ENCODE results near the gene FDXR.

Gene FDXR

DNA sequence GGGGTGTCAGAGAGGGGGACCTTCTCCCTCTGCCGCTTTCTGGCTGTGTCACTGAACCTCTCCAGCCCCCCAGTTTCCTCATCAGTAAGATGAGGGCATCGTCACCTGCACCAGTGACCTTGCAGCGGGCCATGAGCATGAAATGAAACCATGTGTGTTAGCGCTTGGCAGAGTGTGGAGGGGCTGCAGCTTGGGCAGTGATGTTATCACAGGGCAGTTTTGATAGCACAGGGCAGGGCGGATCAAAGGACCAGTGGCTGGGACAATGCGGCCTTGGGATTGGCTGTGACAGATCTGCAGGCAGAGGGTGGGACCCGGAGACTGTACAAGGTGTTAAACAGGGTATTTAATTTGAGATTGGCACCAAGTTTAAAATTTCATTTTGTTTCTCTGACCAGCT lies 57.7 kb downstream of the FDXR start:
- DNase-seq (ENCODE audit: low read depth), result no peak
- TF ChIP-seq, protein P1, sequence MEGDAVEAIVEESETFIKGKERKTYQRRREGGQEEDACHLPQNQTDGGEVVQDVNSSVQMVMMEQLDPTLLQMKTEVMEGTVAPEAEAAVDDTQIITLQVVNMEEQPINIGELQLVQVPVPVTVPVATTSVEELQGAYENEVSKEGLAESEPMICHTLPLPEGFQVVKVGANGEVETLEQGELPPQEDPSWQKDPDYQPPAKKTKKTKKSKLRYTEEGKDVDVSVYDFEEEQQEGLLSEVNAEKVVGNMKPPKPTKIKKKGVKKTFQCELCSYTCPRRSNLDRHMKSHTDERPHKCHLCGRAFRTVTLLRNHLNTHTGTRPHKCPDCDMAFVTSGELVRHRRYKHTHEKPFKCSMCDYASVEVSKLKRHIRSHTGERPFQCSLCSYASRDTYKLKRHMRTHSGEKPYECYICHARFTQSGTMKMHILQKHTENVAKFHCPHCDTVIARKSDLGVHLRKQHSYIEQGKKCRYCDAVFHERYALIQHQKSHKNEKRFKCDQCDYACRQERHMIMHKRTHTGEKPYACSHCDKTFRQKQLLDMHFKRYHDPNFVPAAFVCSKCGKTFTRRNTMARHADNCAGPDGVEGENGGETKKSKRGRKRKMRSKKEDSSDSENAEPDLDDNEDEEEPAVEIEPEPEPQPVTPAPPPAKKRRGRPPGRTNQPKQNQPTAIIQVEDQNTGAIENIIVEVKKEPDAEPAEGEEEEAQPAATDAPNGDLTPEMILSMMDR (IDR thresholded peaks at IDR 0.05; ENCODE audit: insufficient read depth, low read depth, low read length, missing control alignments), result no peak
- H3K4me3 ChIP-seq (ENCODE audit: low read length), result no peak overlapping the region

DNA sequence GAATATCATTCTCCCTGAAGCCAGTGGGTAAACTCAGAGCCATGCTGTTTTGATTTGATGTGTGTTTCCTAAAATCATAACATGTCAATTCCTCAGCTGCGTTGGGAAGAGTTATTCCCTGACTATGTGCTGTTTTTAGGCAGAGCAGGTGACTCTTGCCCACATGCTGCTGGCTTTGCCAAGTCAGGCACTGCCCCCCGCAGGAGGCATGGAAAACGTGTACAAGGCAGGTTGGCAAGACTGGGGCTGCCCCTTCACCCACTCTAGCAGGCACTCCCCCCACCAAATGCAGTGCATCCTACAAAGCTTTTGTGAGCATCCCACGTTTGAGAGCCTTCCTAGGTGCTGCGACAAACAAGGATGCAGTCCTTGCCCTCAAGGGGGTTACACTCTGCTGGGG lies 58.3 kb downstream of the FDXR start:
- no peak overlapping the region for H3K4me3 ChIP-seq (ENCODE audit: low read length)
- peak; percentile 4 for DNase-seq (ENCODE audit: low read depth)
- TF ChIP-seq, protein P1 (IDR thresholded peaks at IDR 0.05; ENCODE audit: insufficient read depth, low read depth, low read length, missing control alignments), result peak; percentile 9
